ENCODE measurements around the gene PHF13.

The PHF13 gene

GRCh38 chr1:6588893-6589520, 24.5 kb upstream of the PHF13 start:
- peak; percentile 39 for DNase-seq (ENCODE audit: low read depth)
- no peak for TF ChIP-seq POLR2A (IDR thresholded peaks at IDR 0.05; ENCODE audit: extremely low read depth, insufficient read length)
- TF ChIP-seq CTCF (IDR thresholded peaks at IDR 0.05; ENCODE audit: low read depth, low read length) = no peak
- no peak overlapping the region for H3K4me3 ChIP-seq (ENCODE audit: low read depth, low read length)

- H3K4me3 ChIP-seq (ENCODE audit: low read depth, low read length) = no peak overlapping the region
- no peak for DNase-seq (ENCODE audit: low read depth)
- no peak for TF ChIP-seq POLR2A (IDR thresholded peaks at IDR 0.05; ENCODE audit: extremely low read depth, insufficient read length)
- TF ChIP-seq CTCF (IDR thresholded peaks at IDR 0.05; ENCODE audit: low read depth, low read length) = no peak
- TF ChIP-seq MAX (IDR thresholded peaks at IDR 0.05; ENCODE audit: low read depth, low read length) = no peak
- no peak for TF ChIP-seq MYC (IDR thresholded peaks at IDR 0.05; ENCODE audit: low read depth, low read length)
Measured at GRCh38 chr1:6590046-6590445, 23.5 kb upstream of the PHF13 start.

GRCh38 chr1:6591222-6591621, 22.3 kb upstream of the PHF13 start:
- no peak for DNase-seq (ENCODE audit: low read depth)
- TF ChIP-seq MYC (IDR thresholded peaks at IDR 0.05; ENCODE audit: low read depth, low read length) (no peak), POLR2A (IDR thresholded peaks at IDR 0.05; ENCODE audit: extremely low read depth, insufficient read length) (no peak), MAX (IDR thresholded peaks at IDR 0.05; ENCODE audit: low read depth, low read length) (no peak)

GRCh38 chr1:6591644-6592043, 21.9 kb upstream of the PHF13 start:
- DNase-seq (ENCODE audit: low read depth) = no peak
- H3K4me3 ChIP-seq (ENCODE audit: low read depth, low read length) = no peak overlapping the region
- TF ChIP-seq MYC (IDR thresholded peaks at IDR 0.05; ENCODE audit: low read depth, low read length) = no peak
- no peak for TF ChIP-seq POLR2A (IDR thresholded peaks at IDR 0.05; ENCODE audit: extremely low read depth, insufficient read length)
- TF ChIP-seq CTCF (IDR thresholded peaks at IDR 0.05; ENCODE audit: low read depth, low read length) = no peak
- TF ChIP-seq MAX (IDR thresholded peaks at IDR 0.05; ENCODE audit: low read depth, low read length) = no peak

More at GRCh38 chr1:6591222-6591621, 22.3 kb upstream of the PHF13 start:
- no peak overlapping the region for H3K4me3 ChIP-seq (ENCODE audit: low read depth, low read length)

GRCh38 chr1:6592441-6592840, 21.1 kb upstream of the PHF13 start:
- DNase-seq (ENCODE audit: low read depth) = no peak
- TF ChIP-seq MYC (IDR thresholded peaks at IDR 0.05; ENCODE audit: low read depth, low read length) (no peak), MAX (IDR thresholded peaks at IDR 0.05; ENCODE audit: low read depth, low read length) (no peak), POLR2A (IDR thresholded peaks at IDR 0.05; ENCODE audit: extremely low read depth, insufficient read length) (no peak), CTCF (IDR thresholded peaks at IDR 0.05; ENCODE audit: low read depth, low read length) (no peak)

GRCh38 chr1:6592865-6593593, 20.5 kb upstream of the PHF13 start:
- no peak for DNase-seq (ENCODE audit: low read depth)
- TF ChIP-seq MYC (IDR thresholded peaks at IDR 0.05; ENCODE audit: low read depth, low read length) (no peak), MAX (IDR thresholded peaks at IDR 0.05; ENCODE audit: low read depth, low read length) (no peak), CTCF (IDR thresholded peaks at IDR 0.05; ENCODE audit: low read depth, low read length) (no peak), POLR2A (IDR thresholded peaks at IDR 0.05; ENCODE audit: extremely low read depth, insufficient read length) (no peak)
- no peak overlapping the region for H3K4me3 ChIP-seq (ENCODE audit: low read depth, low read length)

More at GRCh38 chr1:6592441-6592840, 21.1 kb upstream of the PHF13 start:
- H3K4me3 ChIP-seq (ENCODE audit: low read depth, low read length) = no peak overlapping the region
